Activated effector memory CD4-positive, alpha-beta T cell treated with Interleukin-2 at 50 U/mL for 16 hours (primary cell): Measurements from ENCODE around the gene HIVEP2.

Experiments used
- DNase-seq: peaks from one replicate; pipeline ENCODE4 v3.0.0-alpha.2; 2020

The HIVEP2 gene

DNA sequence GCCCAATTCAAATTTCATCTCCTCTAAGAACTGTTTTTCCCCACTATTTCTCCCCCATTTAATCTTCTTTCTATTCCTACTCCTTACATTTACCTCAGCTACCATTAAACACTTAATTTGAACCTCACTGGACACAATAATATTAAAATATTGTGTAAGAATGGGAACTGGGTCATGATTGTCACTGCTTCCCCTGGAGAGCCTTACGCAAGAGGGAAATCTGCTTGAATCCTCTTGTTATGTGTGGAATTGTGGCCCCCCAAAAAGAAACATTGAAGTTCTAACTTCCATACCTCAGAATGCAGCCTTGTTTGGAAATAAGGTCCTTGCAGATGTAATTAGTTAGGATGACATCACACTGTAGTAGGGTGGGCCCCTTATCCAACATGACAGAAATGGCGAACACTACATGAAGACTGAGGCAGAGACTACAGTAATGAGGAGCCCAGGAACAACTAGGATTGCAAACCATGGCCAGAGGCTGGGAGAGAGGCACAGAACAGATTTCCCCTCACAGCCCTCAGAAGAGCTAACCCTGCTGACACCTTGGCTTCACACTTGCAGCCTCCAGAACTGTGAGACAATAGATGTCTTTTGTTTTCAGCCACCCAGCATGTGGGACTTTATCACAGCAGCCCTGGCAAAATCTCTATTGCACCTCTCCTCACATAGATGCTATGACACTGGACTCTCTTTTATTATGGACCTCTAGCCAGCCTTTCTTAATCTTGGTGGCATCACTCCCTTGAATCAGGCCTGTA, 29.9 kb downstream of the HIVEP2 start:
- DNase-seq = no peak

DNA sequence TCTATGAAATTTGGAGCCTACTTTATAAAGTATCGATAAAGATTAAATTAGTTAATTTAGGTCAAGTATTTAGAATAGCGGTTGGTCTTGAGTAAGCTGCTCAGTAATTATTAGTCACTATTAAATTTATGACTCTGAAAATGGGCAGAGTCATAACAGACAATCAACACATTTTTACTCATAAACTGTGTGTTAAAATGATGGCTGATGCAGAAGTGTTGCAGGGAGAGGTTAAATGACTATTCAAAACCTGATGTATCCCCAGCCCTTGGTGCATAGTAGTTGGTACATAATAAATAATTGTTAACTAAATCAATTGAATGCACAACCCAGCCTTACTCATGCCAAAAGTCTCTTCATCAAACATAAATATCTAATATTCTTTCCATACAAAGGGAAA, 30.6 kb downstream of the HIVEP2 start:
- DNase-seq = no peak

DNA sequence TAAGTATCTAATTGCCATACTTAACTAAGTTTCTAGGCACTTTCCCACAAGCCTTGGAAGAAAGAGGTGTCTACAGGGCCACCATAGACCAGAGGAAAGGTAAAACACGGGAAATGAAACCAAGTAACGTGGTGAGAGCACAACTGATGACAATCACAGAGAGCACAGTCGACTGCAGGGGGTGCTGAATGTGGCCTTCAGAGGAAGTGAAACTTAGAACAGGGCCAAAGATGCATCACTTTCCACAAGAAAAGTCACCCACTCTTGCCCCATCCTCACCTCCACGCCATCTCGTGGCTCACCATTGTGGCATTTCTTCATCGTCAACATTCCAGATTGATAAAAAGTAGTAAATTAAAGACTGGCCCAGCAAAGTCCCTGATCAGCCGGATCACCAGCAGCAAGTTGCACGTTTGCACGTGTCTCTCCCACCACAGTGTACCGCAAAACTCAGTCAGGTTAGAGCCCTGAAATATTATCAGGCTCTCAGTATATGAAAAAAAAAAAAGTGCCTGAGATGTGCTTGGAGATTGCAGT, 31.4 kb downstream of the HIVEP2 start:
- peak; percentile 55 for DNase-seq

DNA sequence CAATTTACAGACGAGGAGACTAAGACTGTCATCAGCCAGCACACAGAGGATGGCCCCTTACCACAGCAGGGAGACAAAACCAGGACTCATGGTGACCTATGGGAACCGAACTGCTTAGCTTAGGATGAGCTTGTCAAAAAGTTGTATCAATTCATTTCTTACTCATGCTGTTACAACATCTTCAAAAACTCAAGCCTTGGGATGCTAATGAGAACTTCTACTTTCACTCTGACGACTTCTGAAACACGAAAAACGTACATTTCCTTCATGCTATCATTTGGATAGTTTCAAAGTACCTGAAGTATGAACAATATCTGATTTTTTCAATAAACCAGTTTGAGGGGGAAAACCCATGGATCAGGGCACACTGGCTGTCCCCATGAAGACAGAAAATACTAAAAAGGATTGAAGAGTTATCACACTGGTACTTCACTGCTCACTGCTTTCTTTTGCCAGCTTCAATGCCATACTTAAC, 31.9 kb downstream of the HIVEP2 start:
- no peak for DNase-seq

DNA sequence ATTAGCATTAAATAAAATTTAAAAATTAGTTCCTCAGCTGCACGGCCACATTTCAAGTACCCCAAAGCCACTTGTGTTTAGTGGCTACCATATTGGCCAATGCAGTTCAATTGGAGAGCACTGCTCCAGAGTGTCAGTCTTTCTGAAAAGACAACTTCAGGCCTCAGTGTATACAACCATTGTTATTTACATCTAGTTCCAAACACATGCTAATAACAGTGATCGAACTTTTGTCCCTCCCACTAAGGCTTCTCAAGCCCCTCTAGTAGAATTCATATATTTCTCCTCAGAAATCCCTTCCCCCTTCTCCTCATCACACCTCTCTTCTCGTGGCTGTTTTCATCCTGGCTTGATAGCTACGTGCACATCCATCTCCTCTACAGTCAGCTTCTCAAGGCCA, 32.9 kb downstream of the HIVEP2 start:
- no peak for DNase-seq

DNA sequence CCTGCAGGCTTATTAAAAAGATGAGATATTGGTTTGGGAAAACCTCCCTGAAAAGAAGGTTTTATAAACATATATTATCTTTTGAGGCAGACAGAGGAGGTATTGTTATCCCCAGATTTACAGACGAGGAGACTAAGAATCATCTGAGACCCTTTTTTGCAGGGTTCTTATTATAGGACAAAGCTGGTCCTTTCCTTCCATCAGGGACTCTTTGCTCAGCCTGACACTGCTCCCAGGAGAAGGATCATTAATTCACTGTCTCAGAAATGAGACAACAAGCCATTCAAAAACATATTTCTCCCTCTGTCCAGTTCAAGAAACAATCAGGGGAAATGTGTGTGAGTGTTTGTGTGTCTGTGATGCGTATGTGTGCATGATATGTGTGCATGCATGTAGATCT, 33.5 kb downstream of the HIVEP2 start:
- DNase-seq = no peak

DNA sequence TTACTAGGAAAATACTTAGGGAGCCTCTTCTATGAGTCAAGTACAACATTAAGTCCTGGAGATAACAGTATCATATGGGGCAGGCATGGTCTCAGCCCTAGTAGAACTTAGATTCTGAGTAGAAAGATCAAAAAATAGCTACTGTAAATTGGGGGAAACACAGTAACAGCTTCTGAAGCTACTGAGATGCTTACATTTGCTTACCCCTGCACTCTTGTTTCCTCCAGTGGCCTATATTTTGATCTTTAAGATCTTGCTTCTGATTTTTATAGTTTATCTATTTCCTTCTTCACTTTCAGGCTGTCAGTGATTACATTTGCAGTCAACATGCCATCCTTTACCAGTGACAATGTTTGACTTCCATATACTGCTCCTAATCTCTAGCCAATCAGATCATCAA, 35.3 kb downstream of the HIVEP2 start:
- no peak for DNase-seq

DNA sequence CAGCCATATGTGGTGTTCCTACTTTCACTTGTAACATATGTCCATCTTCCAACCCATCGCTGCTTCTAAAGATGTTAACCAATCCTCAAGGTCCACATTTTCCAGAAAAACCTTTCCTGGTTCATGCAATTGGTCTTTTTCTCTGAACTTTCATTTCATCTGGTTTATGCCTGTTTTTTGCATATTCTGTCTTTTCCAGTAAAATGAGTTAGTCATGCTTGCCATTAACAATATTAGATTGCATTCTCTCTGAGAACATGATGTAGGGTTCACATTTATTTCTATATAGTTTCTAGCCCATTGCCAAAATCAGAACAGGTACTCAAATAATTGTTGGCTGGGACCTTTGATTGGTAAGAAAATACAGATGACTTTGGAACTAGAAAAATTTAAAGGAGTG, 36.7 kb downstream of the HIVEP2 start:
- DNase-seq = no peak

DNA sequence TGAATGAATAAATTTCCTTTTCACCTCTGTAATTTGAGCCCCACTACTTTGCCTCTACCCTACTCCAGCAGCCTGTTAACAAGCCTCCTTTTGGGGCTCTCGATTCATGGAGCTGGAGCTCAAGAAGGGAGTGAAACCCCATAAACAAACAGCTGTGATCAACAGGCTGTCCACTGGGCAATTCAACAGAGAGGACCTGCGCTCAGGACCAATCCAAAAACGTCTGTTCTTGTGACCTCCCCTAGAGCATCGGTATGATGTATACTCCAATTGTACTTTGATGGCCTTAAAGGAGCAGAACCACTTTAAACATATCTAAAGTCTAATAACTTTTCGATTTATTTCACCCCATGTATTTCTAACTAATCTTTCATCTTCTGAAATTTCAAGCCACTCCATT, 37.4 kb downstream of the HIVEP2 start:
- DNase-seq = peak; percentile 23

DNA sequence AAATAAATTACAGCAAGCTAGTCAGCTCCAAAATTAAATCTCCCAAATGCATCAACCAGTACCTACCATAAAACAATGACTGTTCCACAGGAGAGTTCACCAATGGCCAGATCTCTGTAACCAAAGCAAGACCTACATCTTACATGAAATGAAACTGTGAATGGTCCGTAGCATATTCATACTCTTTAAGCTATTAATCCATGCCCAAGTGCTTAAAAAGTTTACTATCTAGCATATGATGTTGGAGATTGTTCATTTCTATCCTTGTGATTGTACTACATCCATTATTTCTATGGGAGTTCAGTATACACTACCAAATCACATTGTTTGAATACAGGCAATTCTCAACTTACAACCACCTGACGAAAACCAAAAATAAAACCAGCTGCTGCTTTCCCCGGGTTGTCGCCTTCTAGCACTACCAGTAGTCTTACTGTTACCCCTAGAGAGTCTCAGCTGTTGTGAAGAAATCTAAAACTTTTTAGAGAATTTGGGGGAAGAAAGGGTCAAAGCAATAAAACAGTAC, 38.0 kb downstream of the HIVEP2 start:
- no peak for DNase-seq

DNA sequence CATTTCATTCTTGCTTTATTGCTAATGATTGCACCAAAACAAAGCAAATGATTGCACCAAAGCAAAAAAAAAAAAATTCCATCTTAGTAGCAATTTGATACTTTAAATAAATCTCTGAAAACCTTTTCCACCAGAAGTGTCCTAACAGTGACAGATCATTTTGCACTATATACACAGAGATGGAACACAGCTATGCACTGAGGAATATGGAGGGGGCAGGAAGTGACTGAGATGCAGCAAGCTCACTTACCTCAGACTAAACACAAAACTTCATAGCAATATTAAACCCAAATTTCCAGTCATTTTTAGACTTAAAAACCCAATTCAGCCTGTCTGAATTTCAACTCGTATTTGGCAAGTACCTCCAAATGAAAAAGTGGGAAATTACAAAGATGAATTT, 41.2 kb downstream of the HIVEP2 start:
- no peak for DNase-seq

DNA sequence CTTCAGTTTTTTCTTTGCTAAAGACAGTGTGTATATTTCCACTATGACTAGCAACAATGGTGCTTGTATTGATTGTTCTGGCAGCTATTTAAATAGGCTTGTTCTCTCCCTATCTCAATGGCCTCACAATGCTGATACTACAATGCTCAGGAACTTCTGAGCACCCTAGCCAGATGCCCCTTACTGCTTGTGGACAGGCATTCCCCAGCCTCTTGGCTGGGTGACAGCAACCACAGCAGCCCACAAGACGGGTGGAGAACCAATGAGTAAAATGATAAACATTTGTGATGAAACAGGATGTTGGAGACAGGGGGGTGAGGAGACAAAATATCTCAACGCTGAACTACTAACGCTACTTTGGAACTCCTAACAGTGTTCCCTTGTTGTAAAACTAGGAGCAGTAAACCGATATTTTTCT, 42.3 kb downstream of the HIVEP2 start:
- DNase-seq = peak; percentile 69

DNA sequence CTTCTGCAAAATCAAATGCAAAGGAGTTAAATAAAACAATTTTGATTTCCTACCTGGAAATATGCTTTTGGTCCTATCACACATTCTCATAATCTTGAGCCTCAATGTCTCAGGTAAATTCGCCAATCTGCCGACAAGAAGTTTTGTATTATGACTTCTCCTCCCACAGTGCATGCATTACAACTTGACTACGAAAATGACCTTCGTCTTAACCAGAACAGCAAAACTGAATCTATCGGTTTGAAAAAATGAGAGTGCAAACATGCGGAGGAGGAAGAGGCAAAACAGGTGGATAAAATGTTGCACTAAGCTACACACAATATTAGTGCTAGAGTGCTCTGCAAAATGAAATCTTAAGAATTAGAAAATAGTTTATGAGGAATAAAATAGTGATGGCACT, 43.4 kb downstream of the HIVEP2 start:
- no peak for DNase-seq

DNA sequence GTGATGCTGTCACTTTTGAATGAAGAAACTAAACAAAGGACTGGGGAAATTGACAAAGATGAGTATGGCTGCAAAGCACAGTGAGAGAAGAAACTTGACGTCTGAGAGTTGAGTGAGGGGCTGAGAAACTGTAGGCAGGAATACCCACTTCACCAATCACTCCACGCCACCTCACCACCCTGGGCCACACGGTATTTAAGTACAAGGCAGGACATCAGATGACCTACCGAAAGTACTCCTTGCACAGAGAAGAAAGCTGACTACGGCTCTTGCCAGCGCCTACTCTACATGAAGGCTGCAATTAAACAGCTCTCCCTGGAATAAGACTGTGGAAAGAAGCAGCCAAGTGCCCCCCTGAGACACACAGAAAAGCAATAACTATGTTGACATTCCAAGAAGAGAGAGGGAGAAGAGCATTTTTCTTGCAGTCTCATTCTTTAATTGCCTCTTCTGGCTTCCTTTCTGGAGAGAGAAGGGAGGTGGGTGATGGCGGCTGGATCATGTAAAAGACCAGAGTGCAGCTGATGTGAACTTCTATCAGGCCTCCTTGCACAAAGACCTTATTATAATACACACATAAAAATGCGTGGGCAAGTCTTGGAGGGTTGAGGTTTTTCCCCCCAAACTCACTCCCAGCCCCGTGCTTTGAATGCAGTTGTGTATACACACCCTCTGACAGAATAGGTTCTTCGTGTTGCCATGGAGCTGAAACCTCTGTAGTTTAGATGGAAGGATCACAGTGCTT, 44.6 kb downstream of the HIVEP2 start:
- no peak for DNase-seq

DNA sequence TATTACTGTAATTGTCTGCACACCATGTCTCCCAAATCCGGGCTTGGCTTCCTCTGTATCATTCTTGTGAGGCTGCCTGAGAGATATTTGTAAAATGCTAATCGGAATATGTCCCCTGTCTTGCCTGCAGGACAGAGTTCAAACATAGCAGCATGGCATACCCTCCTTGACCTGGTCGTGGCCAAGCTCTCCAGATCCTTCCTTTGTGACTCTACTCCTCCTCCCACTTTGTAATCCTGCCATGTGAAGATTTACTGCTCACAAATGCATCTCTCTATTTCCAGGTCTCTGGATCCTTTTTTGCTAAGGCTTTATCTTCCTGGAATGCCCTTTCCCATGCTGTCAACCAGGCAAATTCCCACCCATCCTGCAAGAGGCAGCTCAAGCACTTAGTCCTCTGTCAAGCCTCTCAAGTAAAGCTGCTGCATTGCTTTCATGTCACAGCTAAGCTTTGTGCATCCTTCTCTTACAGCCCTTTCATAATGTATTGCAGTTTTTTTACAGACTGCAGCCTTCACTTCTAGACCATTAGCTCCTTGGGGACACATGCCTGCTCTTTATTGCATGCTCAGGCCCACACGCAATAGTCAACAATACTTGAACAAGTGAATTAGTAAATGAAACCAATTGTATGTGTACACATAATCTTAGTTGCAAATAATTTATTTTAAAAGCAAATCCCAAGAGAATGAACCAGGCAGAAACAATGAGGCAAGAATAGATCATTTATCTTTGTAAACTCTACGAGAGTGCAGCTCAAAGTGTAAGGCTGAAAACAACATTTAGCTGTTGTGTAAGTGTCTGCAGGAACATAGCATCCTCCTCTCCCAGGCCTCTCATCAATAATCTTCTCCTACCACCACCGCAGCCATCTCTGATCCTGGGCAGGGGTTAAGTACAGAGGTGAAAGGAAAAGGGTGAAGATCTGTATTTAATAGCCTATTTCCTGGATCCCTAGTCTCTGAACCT, 45.8 kb downstream of the HIVEP2 start:
- no peak for DNase-seq

DNA sequence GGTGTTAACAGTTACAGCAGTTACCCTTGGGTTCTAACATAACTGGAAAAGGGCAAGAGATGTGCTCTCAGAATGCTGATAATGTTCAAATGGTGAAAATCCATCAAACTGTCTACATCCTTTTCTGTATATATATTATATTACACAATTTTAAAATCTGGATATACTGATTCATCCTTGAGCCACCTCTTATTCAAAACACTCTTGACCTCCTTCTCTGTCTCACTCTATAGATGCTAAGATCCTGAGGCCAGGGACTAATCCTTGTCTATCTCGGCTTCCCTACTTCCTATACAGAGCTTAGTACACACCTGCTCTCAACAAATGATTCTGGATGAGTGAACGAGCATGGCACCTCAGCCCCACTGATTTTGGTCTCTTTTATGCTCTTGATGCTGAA, 47.3 kb downstream of the HIVEP2 start:
- DNase-seq = no peak

DNA sequence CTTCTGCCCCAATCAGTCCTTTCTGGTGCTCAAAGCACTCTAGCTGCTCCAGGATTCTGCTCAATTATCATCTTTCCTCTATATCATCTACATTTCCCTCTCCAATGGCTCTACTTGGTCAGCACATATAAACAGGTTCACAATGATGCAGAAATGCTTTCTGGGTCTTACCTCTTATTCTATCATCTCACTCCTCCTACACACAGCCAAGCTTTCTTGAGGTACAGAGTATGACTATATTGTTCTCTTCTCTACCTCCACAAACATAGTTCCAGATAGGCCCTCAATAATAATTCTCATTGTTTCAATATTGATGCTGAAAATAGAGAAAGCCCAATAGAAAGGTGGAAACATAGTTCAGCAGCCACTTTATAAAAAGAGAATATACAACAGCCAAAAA, 48.2 kb downstream of the HIVEP2 start:
- no peak for DNase-seq

DNA sequence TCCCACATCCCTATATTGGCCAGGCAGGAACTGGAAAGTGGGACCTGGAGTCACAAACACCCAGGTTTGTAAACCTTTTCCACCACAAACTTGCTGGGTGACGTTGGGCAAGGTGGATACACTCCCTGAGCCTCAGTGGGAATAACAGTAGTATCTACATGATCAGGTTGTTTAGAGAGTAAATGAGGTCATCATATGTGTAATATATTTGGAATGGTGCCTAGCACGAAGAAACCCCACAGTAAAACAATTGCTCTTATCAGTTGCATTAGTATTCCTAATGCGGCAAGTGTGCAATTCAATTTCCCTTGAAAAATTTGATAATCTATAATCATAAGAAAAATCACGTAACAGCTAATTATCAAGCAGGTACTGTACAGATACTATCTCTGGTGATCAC, 51.9 kb downstream of the HIVEP2 start:
- DNase-seq = no peak

DNA sequence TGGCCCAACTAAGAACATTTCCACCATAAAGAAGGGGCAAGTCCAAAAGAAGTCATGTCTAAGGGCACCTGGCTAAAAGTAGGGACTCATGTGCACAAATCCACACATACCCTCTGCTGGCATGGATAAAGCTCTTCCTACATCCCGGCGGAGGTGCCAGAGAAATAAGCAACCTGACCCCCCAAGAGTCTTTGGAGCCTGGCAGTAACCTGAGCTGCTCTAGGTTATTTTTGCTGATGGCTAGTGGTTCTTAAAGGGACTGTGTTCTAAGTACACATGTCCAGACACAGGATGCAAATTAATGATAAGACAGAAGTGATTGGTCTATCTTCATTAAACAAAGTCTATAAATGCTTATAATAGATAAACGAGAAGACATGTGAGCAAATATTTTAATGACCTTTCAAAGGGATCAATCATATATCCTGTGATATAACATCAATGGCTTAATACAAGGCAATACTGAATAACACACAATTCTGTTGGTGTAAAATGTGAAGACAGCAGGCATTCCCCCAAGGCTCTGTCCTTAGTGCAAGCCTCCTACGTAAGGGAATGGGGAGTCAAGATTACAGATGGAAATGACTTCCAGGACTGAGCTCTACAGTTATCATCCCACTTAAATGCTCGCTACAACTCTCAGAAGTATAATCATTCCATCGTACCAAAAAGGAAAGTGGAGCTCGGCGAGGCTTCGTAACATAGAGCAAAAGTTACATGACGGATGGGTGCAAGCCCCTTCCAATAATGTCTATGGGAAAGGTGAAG, 52.5 kb downstream of the HIVEP2 start:
- DNase-seq = no peak

DNA sequence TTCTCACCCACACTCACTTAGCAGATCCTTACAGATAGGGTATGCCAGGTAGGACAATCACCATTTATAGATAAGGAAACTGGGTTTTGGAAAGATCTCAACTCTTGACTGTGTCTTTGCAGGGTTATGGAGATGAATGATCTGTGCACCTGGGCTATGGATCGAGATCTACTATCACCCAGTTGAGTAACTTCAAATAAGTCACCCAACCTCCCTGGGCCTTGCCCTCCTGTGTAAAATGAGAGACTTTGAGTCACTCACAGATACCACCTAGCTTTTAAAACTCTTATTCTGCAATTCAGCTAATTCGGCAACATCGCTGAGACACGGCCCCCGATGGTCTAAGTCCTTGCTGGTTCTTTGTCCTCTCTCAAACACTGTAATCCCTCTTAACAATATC, 53.5 kb downstream of the HIVEP2 start:
- no peak for DNase-seq

DNA sequence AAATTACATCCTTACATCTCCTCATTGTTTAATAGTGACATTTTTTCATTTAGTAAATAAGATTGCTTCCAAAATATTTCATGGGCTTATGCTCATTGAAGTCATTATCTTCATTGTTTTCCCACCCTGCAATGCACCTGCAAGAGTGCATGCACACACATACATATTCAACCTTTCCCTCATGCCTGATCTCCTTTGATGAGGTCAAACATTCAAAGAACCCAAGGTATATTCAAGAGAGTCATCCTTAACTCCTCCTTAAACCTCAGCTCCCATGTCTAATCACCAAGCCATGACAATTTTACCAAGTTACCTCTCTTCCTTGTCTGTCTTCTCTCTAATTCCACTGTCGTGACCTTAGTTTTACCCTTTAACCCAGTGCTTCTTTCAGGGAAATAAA, 56.5 kb downstream of the HIVEP2 start:
- no peak for DNase-seq

DNA sequence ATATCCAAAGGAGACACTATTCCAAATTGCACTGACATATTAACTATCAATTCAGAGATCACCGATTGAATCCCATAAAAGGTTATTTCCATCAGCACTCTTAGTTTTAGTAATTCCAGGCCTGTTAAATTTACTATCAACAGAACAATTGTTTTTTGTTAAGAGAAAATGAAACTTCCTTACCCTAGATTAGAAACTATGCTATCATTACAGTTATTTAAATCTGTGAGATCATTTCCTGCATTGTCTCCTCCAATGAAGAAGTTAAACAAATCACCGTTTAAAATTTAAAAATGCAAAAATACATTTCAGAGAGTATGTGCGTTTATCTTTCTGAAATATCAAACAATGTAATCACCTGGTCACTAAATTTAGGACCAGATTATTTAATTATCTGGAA, 57.5 kb downstream of the HIVEP2 start:
- no peak for DNase-seq
